ENCODE data around the gene POLK. TPM values are rescaled to one million over a fixed set of nuclear protein-coding genes. Genes with fewer than 3 reads are reported as not detected.
"Not testable (repeated sequence)": the region's sequence is repeated elsewhere in the genome, so short reads cannot be mapped to it uniquely, and the experiment has no call there.

POLK gene
- total and polyA plus RNA-seq, 8 donors = 32.1 to 43.9 (median 34.1) TPM

DNA sequence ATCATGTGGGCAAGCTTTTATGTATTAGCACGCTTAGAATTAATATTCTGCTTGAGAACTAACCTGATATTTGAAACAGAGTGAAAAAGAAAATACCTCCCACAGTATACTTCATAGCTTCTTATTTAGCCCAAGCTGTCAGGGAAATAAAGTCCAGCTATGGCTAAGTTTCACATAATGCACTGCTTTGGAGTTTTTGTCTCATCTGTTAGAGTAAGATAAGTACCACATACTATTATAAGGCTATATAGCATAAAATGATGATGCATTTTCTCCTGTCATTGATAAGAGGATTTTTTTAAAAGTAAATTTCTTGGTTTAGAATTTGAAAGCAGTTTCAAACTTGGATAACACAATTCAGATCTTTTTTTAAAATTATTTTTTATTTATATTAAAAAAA is 97.2 kb downstream of the POLK start:
- DNase-seq (no peak), ATAC-seq (no peak)
- Histone ChIP-seq H3K4me3 (no peak overlapping the region), H3K27me3 (peaks cover 0 to 14% of the 10 kb centered on the region in 2 donors), H3K36me3 (no peaks in the 10 kb centered on the region), H3K9me3 (no peaks in the 10 kb centered on the region), H3K4me1 (peaks cover 0 to 25% of the 10 kb centered on the region in 2 donors), H3K27ac (no peak overlapping the region)
- TF ChIP-seq CTCF (IDR thresholded peaks at IDR 0.05) = no peak
- intact Hi-C loops (cut with DNase I) = no loop called here

- H3K27me3 ChIP-seq = peaks cover 0 to 14% of the 10 kb centered on the region in 2 donors
- TF ChIP-seq CTCF (IDR thresholded peaks at IDR 0.05) = no peak
- no peak overlapping the region for H3K4me3 ChIP-seq
- intact Hi-C loops (cut with DNase I) = no loop called here
- H3K27ac ChIP-seq = no peak overlapping the region
- H3K4me1 ChIP-seq = peaks cover 0 to 25% of the 10 kb centered on the region in 2 donors
- H3K9me3 ChIP-seq = no peaks in the 10 kb centered on the region
- no peak for DNase-seq
- peak; percentile 5 for ATAC-seq
- H3K36me3 ChIP-seq = no peaks in the 10 kb centered on the region
These were observed 98.5 kb downstream of the POLK start for GRCh38 chr5:75610201-75610600.

GRCh38 chr5:75610859-75611310 is 99.2 kb downstream of the POLK start:
- DNase-seq (peak in 2 of 4 donors; percentile 32 to 40), ATAC-seq (peak; percentile 45)
- intact Hi-C loops (cut with DNase I); H3K9me3 ChIP-seq; H3K36me3 ChIP-seq: not testable (repeated sequence)
- Histone ChIP-seq H3K4me3 (peak overlapping the region; percentile 35 to 38), H3K4me1 (peaks cover 0 to 25% of the 10 kb centered on the region in 2 donors), H3K27me3 (peaks cover 0 to 14% of the 10 kb centered on the region in 2 donors), H3K27ac (peak overlapping the region; percentile 80 to 82)

GRCh38 chr5:75611311-75612225 is 99.9 kb downstream of the POLK start, which contains the start of gene ANKDD1B:
Gene ANKDD1B, plus strand, starts transcription at chr5:75611453. Its CDS starts 182 bp downstream, at chr5:75611635.
- no peaks in the 10 kb centered on the region for H3K9me3 ChIP-seq
- H3K4me1 ChIP-seq = peaks cover 0 to 25% of the 10 kb centered on the region in 2 donors
- peaks cover 0 to 14% of the 10 kb centered on the region in 2 donors for H3K27me3 ChIP-seq
- intact Hi-C loops (cut with DNase I) = no loop called here
- H3K4me3 ChIP-seq = peak within 1 kb of the TSS; percentile 35 to 38
- H3K27ac ChIP-seq = peak within 1 kb of the TSS; percentile 80 to 82
- no peak for TF ChIP-seq CTCF (IDR thresholded peaks at IDR 0.05)
- ATAC-seq = peak; percentile 67
- DNase-seq = peak in 3 of 4 donors; percentile 46 to 83 (median 55)
- H3K36me3 ChIP-seq = no peaks in the 10 kb centered on the region

DNA sequence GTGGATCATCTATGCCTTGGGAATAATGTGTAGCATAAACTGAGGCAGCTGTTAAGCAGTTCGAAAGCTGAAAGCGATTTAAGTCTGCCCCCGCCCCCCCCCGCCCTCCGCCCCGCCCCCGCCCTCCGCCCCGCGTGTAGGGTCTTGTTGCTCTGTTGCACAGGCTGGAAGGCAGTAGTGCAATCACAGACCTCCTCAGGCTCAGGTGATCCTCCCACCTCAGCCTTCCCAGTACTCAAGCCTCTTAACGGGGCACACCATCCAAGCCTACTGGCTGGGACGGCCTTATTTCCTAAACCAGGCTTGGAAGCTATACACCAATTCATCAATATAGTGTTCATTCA is 100.5 kb downstream of the POLK start:
- no peak for TF ChIP-seq CTCF (IDR thresholded peaks at IDR 0.05)
- Histone ChIP-seq H3K4me3 (peak overlapping the region in 1 of 2 donors; percentile 35), H3K27ac (peak overlapping the region in 1 of 2 donors; percentile 40), H3K36me3 (no peaks in the 10 kb centered on the region), H3K9me3 (no peaks in the 10 kb centered on the region), H3K27me3 (peaks cover 0 to 14% of the 10 kb centered on the region in 2 donors), H3K4me1 (peaks cover 0 to 20% of the 10 kb centered on the region in 2 donors)
- peak; percentile 52 for ATAC-seq
- intact Hi-C loops (cut with DNase I) = no loop called here
- DNase-seq = peak in 1 of 4 donors; percentile 82

Data from left lung (tissue), 10 donors.